Panc1 (cell line): ENCODE results near the gene MAT2B. TPM values are rescaled to one million over a fixed set of nuclear protein-coding genes. Genes with fewer than 3 reads are reported as not detected.

Experiments
- ATAC-seq: fragments of 200-7000 bp; cut with Tn5 transposase; 2 replicates; pipeline ENCODE4 v1.9.1; 2020; ENCODE audit warnings: mild to moderate bottlenecking, moderate library complexity
- BruUV-seq: library from RNA; stranded (reverse); fragments of 400-500 nt; replicated peaks from 2 replicates; lab custom pipeline; 2021; lab: Mats Ljungman, UMichigan
- CTCF ChIA-PET: fragments of 300-600 bp; sonication (Branson Sonifier 250); formaldehyde crosslinking; loops from one replicate; lab custom pipeline; 2022; ENCODE audit warnings: antibody characterized with exemption; lab: Charles Lee
- POLR2A ChIA-PET: fragments of 300-600 bp; sonication (Branson Sonifier 250); formaldehyde crosslinking; loops from one replicate; lab custom pipeline; 2022; ENCODE audit warnings: antibody characterized with exemption; lab: Charles Lee
- DNase-seq: peaks from one replicate; pipeline ENCODE4 v3.0.0-alpha.2; 2010; ENCODE audit warnings: low read depth, low spot score
- H3K27ac ChIP-seq: 2 replicates; pipeline ENCODE4 v1.5.1; 2011; ENCODE audit warnings: mild to moderate bottlenecking, low read length, inconsistent platforms
- H3K27me3 ChIP-seq: fragments of 200-500 bp; sonication (Bioruptor generic); 2 replicates; pipeline ENCODE4 v1.6.0; 2014; ENCODE audit warnings: low read length, inconsistent platforms; ENCODE audit not compliant: control insufficient read depth, insufficient read depth
- H3K36me3 ChIP-seq: fragments of 200-500 bp; sonication (Bioruptor generic); 2 replicates; pipeline ENCODE4 v1.5.1; 2014; ENCODE audit warnings: inconsistent platforms, mild to moderate bottlenecking, low read length, moderate library complexity; ENCODE audit not compliant: control insufficient read depth, insufficient read depth
- H3K4me1 ChIP-seq: 2 replicates; pipeline ENCODE4 v1.5.1; 2011; ENCODE audit warnings: inconsistent platforms, mild to moderate bottlenecking, low read length, moderate library complexity; ENCODE audit not compliant: control insufficient read depth, insufficient read depth
- H3K4me3 ChIP-seq, 2 experiments: 2 replicates each; pipeline ENCODE4 v1.5.1; 2011 to 2012; ENCODE audit warnings: low read depth in 2 of 2, low read length in 2 of 2, mild to moderate bottlenecking in 2 of 2, inconsistent platforms in 1 of 2, moderate library complexity in 1 of 2
- H3K9me3 ChIP-seq: fragments of 200-500 bp; sonication (Bioruptor generic); 2 replicates; pipeline ENCODE4 v1.5.1; 2014; ENCODE audit warnings: low read depth, mild to moderate bottlenecking, inconsistent platforms, low read length, moderate library complexity; ENCODE audit not compliant: control insufficient read depth, insufficient read depth
- CTCF ChIP-seq: fragments of 450-650 bp; IDR thresholded peaks from 2 replicates; pipeline ENCODE4 v1.5.1; 2017; ENCODE audit warnings: mild to moderate bottlenecking
- POLR2AphosphoS5 ChIP-seq: IDR thresholded peaks from 2 replicates; pipeline ENCODE4 v1.6.1; 2012; ENCODE audit warnings: mild to moderate bottlenecking, low read depth, low read length, moderate library complexity
- REST ChIP-seq, 2 experiments: IDR thresholded peaks; 2 replicates each; pipeline ENCODE4 v1.6.1; 2011 to 2012; ENCODE audit warnings: low read depth in 2 of 2, control low read depth in 1 of 2, low read length in 1 of 2, mild to moderate bottlenecking in 1 of 2, moderate library complexity in 1 of 2; ENCODE audit not compliant: insufficient read depth in 1 of 2
- SIN3A ChIP-seq: IDR thresholded peaks from 2 replicates; pipeline ENCODE4 v1.6.1; 2012; ENCODE audit warnings: low read depth, mild to moderate bottlenecking, low read length, moderate library complexity, borderline replicate concordance; ENCODE audit not compliant: insufficient read depth
- TCF7L2 ChIP-seq: IDR thresholded peaks from 2 replicates; pipeline ENCODE4 v1.6.1; 2011; ENCODE audit warnings: mild to moderate bottlenecking, low read depth, low read length, inconsistent platforms
- in situ Hi-C: cut with HindIII; loops from 2 replicates; pipeline ENCODE4 v1.10.0; 2016; ENCODE audit warnings: low sequenced_read_pairs, low pct_unique_long_range_greater_than_20kb
- intact Hi-C: fragments of 100-400 bp; cut with micrococcal nuclease; formaldehyde crosslinking; loops from one replicate; pipeline ENCODE4 v1.10.0; 2022; ENCODE audit not compliant: unreplicated experiment
- total RNA-seq: library from RNA; stranded (reverse); gene quantifications from one replicate; pipeline ENCODE4 v1.2.1, GENCODE V29; 2021; ENCODE audit not compliant: unreplicated experiment

Gene MAT2B
- total RNA-seq, 1 experiment from 2014 or later, result 52.1 TPM

- DNase-seq, result no peak
- Histone ChIP-seq H3K4me3 (no peak overlapping the region), H3K27ac (no peak overlapping the region), H3K9me3 (no peaks in the 10 kb centered on the region), H3K36me3 (peaks cover 26% of the 10 kb centered on the region), H3K27me3 (no peaks in the 10 kb centered on the region), H3K4me1 (peaks cover 9% of the 10 kb centered on the region; the same call in 1 of the 2 replicates)
- ATAC-seq, result no peak
- ChIA-PET CTCF (no interaction called here), POLR2A (no interaction called here)
- intact Hi-C loops, result no loop called here
- no peak for TF ChIP-seq CTCF
- no peak for TF ChIP-seq POLR2AphosphoS5
- TF ChIP-seq SIN3A, result no peak
- TF ChIP-seq REST (IDR thresholded peaks at IDR 0.05; ENCODE audit: insufficient read depth in 1 of 2, low read depth in 2 of 2, low read length in 1 of 2), result no peak
- TF ChIP-seq TCF7L2, result no peak
- in situ Hi-C loops, result no loop called here
- BruUV-seq, result no TSS peak
Measured at GRCh38 chr5:163512526-163512925, 7.1 kb downstream of the MAT2B start.

GRCh38 chr5:163525096-163525495 lies 19.7 kb downstream of the MAT2B start:
- POLR2A ChIA-PET, result no interaction called here
- ATAC-seq (no peak), DNase-seq (no peak)
- in situ Hi-C loops, result no loop called here
- no peaks in the 10 kb centered on the region for H3K4me1 ChIP-seq
- BruUV-seq, result no TSS peak
- H3K27me3 ChIP-seq, result no peaks in the 10 kb centered on the region
- no peak overlapping the region for H3K27ac ChIP-seq
- no peaks in the 10 kb centered on the region for H3K9me3 ChIP-seq
- no peak for TF ChIP-seq TCF7L2
- TF ChIP-seq CTCF, result no peak
- no peak for TF ChIP-seq REST (IDR thresholded peaks at IDR 0.05; ENCODE audit: insufficient read depth in 1 of 2, low read depth in 2 of 2, low read length in 1 of 2)
- no peak for TF ChIP-seq POLR2AphosphoS5
- no peak for TF ChIP-seq SIN3A
- CTCF ChIA-PET, result no interaction called here
- no peaks in the 10 kb centered on the region; the same call in 1 of the 2 replicates for H3K36me3 ChIP-seq
- no peak overlapping the region for H3K4me3 ChIP-seq
- intact Hi-C loops, result no loop called here
